Measurements from ENCODE around the gene WHRN. TPM values are rescaled to one million over a fixed set of nuclear protein-coding genes. Genes with fewer than 3 reads are reported as not detected.

Gene WHRN
- total RNA-seq, 1 experiment from 2014 or later: 1.4 TPM

GRCh38 chr9:114487607-114488300, 17.5 kb downstream of the WHRN start:
- no peak overlapping the region for H3K4me3 Mint-ChIP-seq (ENCODE audit: unreplicated experiment)
- no peaks in the 10 kb centered on the region for H3K36me3 Mint-ChIP-seq (ENCODE audit: insufficient read depth, unreplicated experiment)
- no peaks in the 10 kb centered on the region for H3K4me1 ChIP-seq
- BruUV-seq (replicated peaks): no TSS peak
- no peaks in the 10 kb centered on the region for H3K27me3 Mint-ChIP-seq (ENCODE audit: insufficient read depth, unreplicated experiment)
- intact Hi-C loops (cut with micrococcal nuclease; ENCODE audit: unreplicated experiment): loop anchor here (1.0 kb wide), 5 partner anchors 20 to 166 kb away; partner anchors contain the start of gene ATP6V1G1
- H3K9me3 ChIP-seq: no peaks in the 10 kb centered on the region
- H3K4me1 Mint-ChIP-seq (ENCODE audit: low read depth, unreplicated experiment): no peaks in the 10 kb centered on the region
- peak; percentile 74 to 84 for DNase-seq
- H3K27ac Mint-ChIP-seq (ENCODE audit: unreplicated experiment): no peak overlapping the region
- no peaks in the 10 kb centered on the region for H3K27me3 ChIP-seq (replicated peaks; ENCODE audit: control insufficient read depth, insufficient read depth, low read length)
- POLR2A ChIA-PET: no interaction called here
- H3K36me3 ChIP-seq (ENCODE audit: control insufficient read depth, insufficient read depth, low read length): no peaks in the 10 kb centered on the region
- H3K4me3 ChIP-seq (ENCODE audit: low read depth, low read length): no peak overlapping the region
- H3K9me3 Mint-ChIP-seq (ENCODE audit: unreplicated experiment): no peaks in the 10 kb centered on the region
- TF ChIP-seq CTCF (IDR thresholded peaks at IDR 0.05; ENCODE audit: insufficient read depth in 1 of 2, low read depth in 1 of 2, low read length in 1 of 2, severe bottlenecking in 1 of 2, unreplicated experiment in 1 of 2): peak; percentile 79 to 86
- CTCF ChIA-PET: interaction anchor here (0.9 to 1.8 kb wide), 3 partner anchors 14 to 166 kb away, joined by 3 to 7 read pairs (median 3); no protein-coding TSS in a partner anchor

GRCh38 chr9:114486205-114486963, 18.9 kb downstream of the WHRN start:
- Mint-ChIP-seq H3K36me3 (ENCODE audit: insufficient read depth, unreplicated experiment) (no peaks in the 10 kb centered on the region), H3K4me3 (ENCODE audit: unreplicated experiment) (no peak overlapping the region), H3K9me3 (ENCODE audit: unreplicated experiment) (no peaks in the 10 kb centered on the region), H3K27ac (ENCODE audit: unreplicated experiment) (no peak overlapping the region), H3K4me1 (ENCODE audit: low read depth, unreplicated experiment) (no peaks in the 10 kb centered on the region), H3K27me3 (ENCODE audit: insufficient read depth, unreplicated experiment) (no peaks in the 10 kb centered on the region)
- intact Hi-C loops (cut with micrococcal nuclease; ENCODE audit: unreplicated experiment): no loop called here
- Histone ChIP-seq H3K4me3 (ENCODE audit: low read depth, low read length) (no peak overlapping the region), H3K36me3 (ENCODE audit: control insufficient read depth, insufficient read depth, low read length) (no peaks in the 10 kb centered on the region), H3K27me3 (replicated peaks; ENCODE audit: control insufficient read depth, insufficient read depth, low read length) (no peaks in the 10 kb centered on the region; the same call in 1 of the 2 replicates), H3K4me1 (no peaks in the 10 kb centered on the region), H3K9me3 (no peaks in the 10 kb centered on the region)
- no peak for DNase-seq
- ChIA-PET CTCF (interaction anchor here (0.6 to 1.0 kb wide), 5 partner anchors 16 to 865 kb away, joined by 3 to 8 read pairs (median 4); no protein-coding TSS in a partner anchor), POLR2A (no interaction called here)
- no peak for TF ChIP-seq CTCF (IDR thresholded peaks at IDR 0.05; ENCODE audit: insufficient read depth in 1 of 2, low read depth in 1 of 2, low read length in 1 of 2, severe bottlenecking in 1 of 2, unreplicated experiment in 1 of 2)
- BruUV-seq (replicated peaks): no TSS peak

- CTCF ChIA-PET: interaction anchor here (1.0 kb wide), 1 partner anchor 169 kb away, joined by 8 read pairs; no protein-coding TSS in a partner anchor
- Histone ChIP-seq H3K36me3 (ENCODE audit: control insufficient read depth, insufficient read depth, low read length) (no peaks in the 10 kb centered on the region), H3K4me3 (ENCODE audit: low read depth, low read length) (no peak overlapping the region), H3K9me3 (no peaks in the 10 kb centered on the region), H3K4me1 (no peaks in the 10 kb centered on the region), H3K27me3 (replicated peaks; ENCODE audit: control insufficient read depth, insufficient read depth, low read length) (no peaks in the 10 kb centered on the region; the same call in 1 of the 2 replicates)
- intact Hi-C loops (cut with micrococcal nuclease; ENCODE audit: unreplicated experiment): no loop called here
- POLR2A ChIA-PET: no interaction called here
- H3K9me3 Mint-ChIP-seq (ENCODE audit: unreplicated experiment): no peaks in the 10 kb centered on the region
- BruUV-seq (replicated peaks): no TSS peak
- no peak for TF ChIP-seq CTCF (IDR thresholded peaks at IDR 0.05; ENCODE audit: insufficient read depth in 1 of 2, low read depth in 1 of 2, low read length in 1 of 2, severe bottlenecking in 1 of 2, unreplicated experiment in 1 of 2)
- H3K4me1 Mint-ChIP-seq (ENCODE audit: low read depth, unreplicated experiment): no peaks in the 10 kb centered on the region
- H3K27ac Mint-ChIP-seq (ENCODE audit: unreplicated experiment): no peak overlapping the region
- H3K36me3 Mint-ChIP-seq (ENCODE audit: insufficient read depth, unreplicated experiment): no peaks in the 10 kb centered on the region
- H3K4me3 Mint-ChIP-seq (ENCODE audit: unreplicated experiment): no peak overlapping the region
- DNase-seq: no peak
- no peaks in the 10 kb centered on the region for H3K27me3 Mint-ChIP-seq (ENCODE audit: insufficient read depth, unreplicated experiment)
These were observed 20.3 kb downstream of the WHRN start for GRCh38 chr9:114484854-114485443.
